ENCODE measurements around the gene TRIM71. TPM values are rescaled to one million over a fixed set of nuclear protein-coding genes. Genes with fewer than 3 reads are reported as not detected.
A peak's percentile ranks its signal among the peaks of the same experiment; 100 is the strongest.

Gene TRIM71
- polyA plus RNA-seq, 3 donors = 0.02 to 0.33 (median 0.06) TPM

- intact Hi-C loops (cut with micrococcal nuclease) = no loop called here
- WGBS (ENCODE audit: insufficient coverage) = 83% methylated on average over 2 of the region's 10 CpGs
- no peak for TF ChIP-seq CTCF (IDR thresholded peaks at IDR 0.05)
- H3K79me2 ChIP-seq (ENCODE audit: insufficient read depth, low read length) = no peaks in the 10 kb centered on the region
- no peaks in the 10 kb centered on the region for H3K9me3 Mint-ChIP-seq
- H3K4me3 ChIP-seq (replicated peaks in 1 of 3; ENCODE audit: low read depth in 2 of 3, low read length in 3 of 3) = peak overlapping the region in 1 of 3 experiments; percentile 91
- peaks cover 31% of the 10 kb centered on the region for H3K4me1 Mint-ChIP-seq
- H3K27ac ChIP-seq (ENCODE audit: low read depth in 1 of 2, low read length in 2 of 2) = no peak overlapping the region
- peaks cover 12 to 14% of the 10 kb centered on the region in 2 donors for H3K36me3 Mint-ChIP-seq
- H3K27me3 ChIP-seq (ENCODE audit: control insufficient read depth in 2 of 2, insufficient read depth in 2 of 2, low read length in 2 of 2) = no peaks in the 10 kb centered on the region
- peak overlapping the region; percentile 19 for H3K9ac ChIP-seq (ENCODE audit: insufficient read depth, low read length, poor library complexity, severe bottlenecking)
- no peaks in the 10 kb centered on the region for H3K9me3 ChIP-seq (replicated peaks in 1 of 2; ENCODE audit: control insufficient read depth in 1 of 2, insufficient read depth in 1 of 2, low read length in 2 of 2)
- H3K27ac Mint-ChIP-seq = no peak overlapping the region
- H3K4me2 ChIP-seq (replicated peaks; ENCODE audit: extremely low read depth, low read length, poor library complexity, severe bottlenecking) = peak overlapping the region; percentile 88
- no peaks in the 10 kb centered on the region for H4K20me1 ChIP-seq (ENCODE audit: insufficient read depth, low read length)
- H3K4me1 ChIP-seq (ENCODE audit: control insufficient read depth in 1 of 2, insufficient read depth in 2 of 2, low read length in 2 of 2) = peaks cover 10 to 28% of the 10 kb centered on the region in 2 donors
- no peak for DNase-seq
- H3K27me3 Mint-ChIP-seq (ENCODE audit: low read depth in 3 of 3) = peaks cover 6 to 17% (median 16%) of the 10 kb centered on the region in 3 donors
- H2AFZ ChIP-seq (ENCODE audit: insufficient read depth, low read depth, low read length, poor library complexity, severe bottlenecking) = peak overlapping the region; percentile 93
- no peaks in the 10 kb centered on the region for H3K36me3 ChIP-seq (replicated peaks in 1 of 2; ENCODE audit: control insufficient read depth in 1 of 2, insufficient read depth in 2 of 2, low read length in 2 of 2)
- H3K4me3 Mint-ChIP-seq = peak overlapping the region; percentile 90 to 99
Observed at GRCh38 chr3:32780071-32780734, 37.6 kb upstream of the TRIM71 start.

- H3K79me2 ChIP-seq (ENCODE audit: insufficient read depth, low read length) = no peaks in the 10 kb centered on the region
- no peaks in the 10 kb centered on the region for H3K36me3 ChIP-seq (replicated peaks in 1 of 2; ENCODE audit: control insufficient read depth in 1 of 2, insufficient read depth in 2 of 2, low read length in 2 of 2)
- no peak overlapping the region for H3K27ac ChIP-seq (ENCODE audit: low read depth in 1 of 2, low read length in 2 of 2)
- H4K20me1 ChIP-seq (ENCODE audit: insufficient read depth, low read length) = no peaks in the 10 kb centered on the region
- peak overlapping the region; percentile 40 to 91 (median 55) for H3K4me3 ChIP-seq (replicated peaks in 1 of 3; ENCODE audit: low read depth in 2 of 3, low read length in 3 of 3)
- under 1% methylated on average over 32 of the region's 36 CpGs for WGBS (ENCODE audit: insufficient coverage)
- no peak for TF ChIP-seq CTCF (IDR thresholded peaks at IDR 0.05)
- peak overlapping the region; percentile 93 for H2AFZ ChIP-seq (ENCODE audit: insufficient read depth, low read depth, low read length, poor library complexity, severe bottlenecking)
- no peaks in the 10 kb centered on the region for H3K27me3 ChIP-seq (ENCODE audit: control insufficient read depth in 2 of 2, insufficient read depth in 2 of 2, low read length in 2 of 2)
- Mint-ChIP-seq H3K4me3 (peak overlapping the region; percentile 90 to 99), H3K4me1 (peaks cover 31% of the 10 kb centered on the region), H3K27me3 (ENCODE audit: low read depth in 3 of 3) (peaks cover 6 to 16% (median 15%) of the 10 kb centered on the region in 3 donors), H3K27ac (peak overlapping the region in 6 of 7 donors; percentile 19 to 87 (median 68)), H3K36me3 (peaks cover 8% of the 10 kb centered on the region in 2 donors), H3K9me3 (peaks cover 0 to 2% (median 0%) of the 10 kb centered on the region in 7 donors)
- H3K4me1 ChIP-seq (ENCODE audit: control insufficient read depth in 1 of 2, insufficient read depth in 2 of 2, low read length in 2 of 2) = peaks cover 10 to 28% of the 10 kb centered on the region in 2 donors
- DNase-seq = no peak
- H3K9me3 ChIP-seq (replicated peaks in 1 of 2; ENCODE audit: control insufficient read depth in 1 of 2, insufficient read depth in 1 of 2, low read length in 2 of 2) = no peaks in the 10 kb centered on the region
- H3K9ac ChIP-seq (ENCODE audit: insufficient read depth, low read length, poor library complexity, severe bottlenecking) = peak overlapping the region; percentile 19
- intact Hi-C loops (cut with micrococcal nuclease) = no loop called here
- peak overlapping the region; percentile 88 for H3K4me2 ChIP-seq (replicated peaks; ENCODE audit: extremely low read depth, low read length, poor library complexity, severe bottlenecking)
Observed at GRCh38 chr3:32780735-32781210, 37.0 kb upstream of the TRIM71 start.

Data from CD14-positive monocyte (primary cell).